Hematopoietic multipotent progenitor cell treated with erythropoietin and hydrocortisone succinate and interleukin-3 and kit ligand, for 6 days (in vitro differentiated cells): Measurements from ENCODE around the gene NUSAP1.
A peak's percentile ranks its signal among the peaks of the same experiment; 100 is the strongest.
"Not testable (repeated sequence)": the region's sequence is repeated elsewhere in the genome, so short reads cannot be mapped to it uniquely, and the experiment has no call there.

Experiments
- DNase-seq: peaks from one replicate; pipeline ENCODE4 v3.0.0-alpha.2; 2015

The NUSAP1 gene

GRCh38 chr15:41416742-41417417, 84.2 kb downstream of the NUSAP1 start, which contains the start of gene RTF1:
Gene RTF1 (plus strand): TSS chr15:41417095. CDS start chr15:41417116, 21 bp downstream.
- DNase-seq, result peak; percentile 93

GRCh38 chr15:41417418-41418195, 84.9 kb downstream of the NUSAP1 start:
- DNase-seq, result peak; percentile 62

GRCh38 chr15:41423979-41424659, 91.4 kb downstream of the NUSAP1 start:
- DNase-seq, result no peak

GRCh38 chr15:41424809-41425208, 92.1 kb downstream of the NUSAP1 start:
- DNase-seq, result no peak

- DNase-seq, result not testable (repeated sequence)
Measured at GRCh38 chr15:41425907-41426306, 93.2 kb downstream of the NUSAP1 start.

GRCh38 chr15:41429003-41429890, 96.6 kb downstream of the NUSAP1 start:
- DNase-seq, result peak; percentile 16
